GM13976 (cell line): Measurements from ENCODE around the gene STX5.

Experiments used
- DNase-seq: peaks from one replicate; pipeline ENCODE4 v3.0.0; 2012; ENCODE audit warnings: low spot score
- in situ Hi-C: fragments of 300-500 bp; cut with MboI; formaldehyde crosslinking; loops from one replicate; pipeline ENCODE4 v1.12.0; 2022; ENCODE audit warnings: low sequenced_read_pairs, mixed read lengths, inconsistent platforms; ENCODE audit not compliant: unreplicated experiment
- TF ChIP-seq, protein P1 (sequence below): IDR thresholded peaks from 2 replicates; pipeline ENCODE4 v1.5.1; 2012; ENCODE audit warnings: borderline replicate concordance, mild to moderate bottlenecking; ENCODE audit not compliant: insufficient read depth; ENCODE audit errors: extremely low read depth, missing control alignments, control extremely low read depth

The STX5 gene

DNA sequence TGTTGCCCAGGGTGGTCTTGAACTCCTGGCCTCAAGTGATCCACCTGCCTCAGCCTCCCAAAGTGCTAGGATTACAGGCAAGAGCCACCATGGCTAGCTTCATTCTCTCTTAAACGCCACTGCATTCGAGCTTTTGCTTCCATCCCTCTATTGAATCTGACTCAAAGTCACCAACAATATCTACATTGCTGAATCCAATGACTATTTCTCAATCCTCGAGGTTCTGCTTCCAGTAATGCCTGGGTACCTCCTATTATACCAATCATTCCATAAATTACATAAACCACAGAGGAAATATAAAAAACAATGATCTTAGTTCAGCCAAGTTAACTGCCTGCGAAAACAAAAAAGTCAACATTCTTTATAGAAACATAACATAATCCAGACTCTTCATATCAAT lies 14.7 kb downstream of the STX5 start:
- no peak for DNase-seq
- TF ChIP-seq, protein P1, sequence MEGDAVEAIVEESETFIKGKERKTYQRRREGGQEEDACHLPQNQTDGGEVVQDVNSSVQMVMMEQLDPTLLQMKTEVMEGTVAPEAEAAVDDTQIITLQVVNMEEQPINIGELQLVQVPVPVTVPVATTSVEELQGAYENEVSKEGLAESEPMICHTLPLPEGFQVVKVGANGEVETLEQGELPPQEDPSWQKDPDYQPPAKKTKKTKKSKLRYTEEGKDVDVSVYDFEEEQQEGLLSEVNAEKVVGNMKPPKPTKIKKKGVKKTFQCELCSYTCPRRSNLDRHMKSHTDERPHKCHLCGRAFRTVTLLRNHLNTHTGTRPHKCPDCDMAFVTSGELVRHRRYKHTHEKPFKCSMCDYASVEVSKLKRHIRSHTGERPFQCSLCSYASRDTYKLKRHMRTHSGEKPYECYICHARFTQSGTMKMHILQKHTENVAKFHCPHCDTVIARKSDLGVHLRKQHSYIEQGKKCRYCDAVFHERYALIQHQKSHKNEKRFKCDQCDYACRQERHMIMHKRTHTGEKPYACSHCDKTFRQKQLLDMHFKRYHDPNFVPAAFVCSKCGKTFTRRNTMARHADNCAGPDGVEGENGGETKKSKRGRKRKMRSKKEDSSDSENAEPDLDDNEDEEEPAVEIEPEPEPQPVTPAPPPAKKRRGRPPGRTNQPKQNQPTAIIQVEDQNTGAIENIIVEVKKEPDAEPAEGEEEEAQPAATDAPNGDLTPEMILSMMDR = no peak
- in situ Hi-C loops = no loop called here

DNA sequence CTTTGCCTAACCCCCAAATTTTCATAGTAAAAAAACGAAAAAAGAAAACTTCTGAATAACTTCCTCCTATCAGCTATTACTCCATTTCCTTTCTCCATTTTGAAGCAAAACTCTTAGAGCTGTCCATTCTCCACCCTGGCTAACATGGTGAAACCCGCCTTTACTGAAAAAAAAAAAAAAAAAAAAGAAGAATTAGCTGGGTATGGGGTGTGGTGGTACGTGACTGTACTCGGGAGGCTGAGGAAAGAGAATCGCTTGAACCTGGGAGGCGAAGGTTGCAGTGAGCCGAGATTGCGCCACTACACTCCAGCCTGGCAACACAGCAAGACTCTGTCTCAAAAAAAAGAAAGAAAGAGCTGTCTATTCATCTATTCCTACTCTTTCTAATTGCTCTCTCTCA lies 15.3 kb downstream of the STX5 start:
- no peak for DNase-seq
- in situ Hi-C loops = no loop called here
- TF ChIP-seq, protein P1 = no peak

DNA sequence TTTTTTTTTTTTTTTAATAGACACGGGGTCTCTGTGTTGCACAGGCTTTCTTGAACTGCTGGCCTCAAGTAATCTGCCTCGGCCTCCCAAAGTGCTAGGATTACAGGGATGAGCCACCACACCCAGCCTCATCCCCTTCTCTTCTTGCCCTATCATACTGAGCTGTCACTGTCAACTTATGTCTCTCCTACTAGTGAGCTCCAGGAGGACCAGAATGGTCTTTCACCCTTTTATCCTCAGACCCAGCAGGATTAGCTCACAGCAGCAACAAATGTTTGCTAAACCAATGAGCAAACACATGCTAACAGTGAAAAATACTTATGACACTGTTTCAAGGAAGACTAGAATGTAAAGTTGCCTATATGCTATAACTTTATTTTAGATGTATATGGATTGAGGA lies 20.2 kb downstream of the STX5 start:
- DNase-seq = no peak
- in situ Hi-C loops = no loop called here
- TF ChIP-seq, protein P1 = no peak

DNA sequence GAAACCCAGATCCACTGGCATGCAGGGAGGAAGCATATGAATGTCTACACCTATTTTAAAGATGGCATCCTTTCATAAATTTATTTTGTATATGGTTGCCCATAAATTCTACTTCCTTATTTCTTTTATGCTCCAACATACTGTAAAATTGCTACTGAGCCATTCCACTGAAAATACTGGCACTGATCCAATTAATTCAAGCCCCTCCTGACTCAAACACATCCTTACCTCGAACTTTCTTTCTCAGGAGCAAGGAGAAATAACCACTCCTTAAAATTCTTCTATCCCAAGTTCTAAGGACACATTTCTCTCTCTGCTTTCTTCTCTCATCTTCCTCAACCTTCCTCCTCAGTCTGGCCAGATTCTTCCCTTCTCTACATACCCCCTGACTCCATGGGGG lies 21.1 kb downstream of the STX5 start:
- in situ Hi-C loops = no loop called here
- TF ChIP-seq, protein P1 = no peak
- no peak for DNase-seq

DNA sequence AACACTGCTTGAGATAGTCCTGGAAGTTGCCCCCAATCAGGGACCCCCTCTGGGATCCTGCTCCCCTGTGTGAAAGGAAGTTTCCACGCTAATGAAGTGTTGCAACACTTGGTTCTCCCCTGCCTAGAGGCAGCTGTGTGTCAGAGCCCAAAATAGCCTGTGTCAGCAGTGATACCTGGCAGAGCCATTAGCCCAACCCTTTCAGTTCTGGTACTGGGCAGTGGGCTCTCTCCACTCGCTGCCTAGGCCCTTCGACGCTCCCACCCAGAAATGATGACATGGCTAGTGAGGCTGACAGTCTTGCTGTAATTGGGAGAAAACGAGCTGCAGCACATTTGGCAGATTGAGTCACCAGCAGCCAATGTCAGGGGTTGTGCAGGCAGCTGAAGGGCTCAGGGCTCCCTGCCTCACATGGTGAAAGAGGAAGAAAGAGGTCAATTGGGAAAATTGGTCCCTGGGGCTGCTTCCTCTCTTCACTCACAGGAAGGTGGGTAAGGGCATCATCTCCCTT lies 25.2 kb downstream of the STX5 start:
- DNase-seq = no peak
- in situ Hi-C loops = no loop called here
- TF ChIP-seq, protein P1 = no peak

DNA sequence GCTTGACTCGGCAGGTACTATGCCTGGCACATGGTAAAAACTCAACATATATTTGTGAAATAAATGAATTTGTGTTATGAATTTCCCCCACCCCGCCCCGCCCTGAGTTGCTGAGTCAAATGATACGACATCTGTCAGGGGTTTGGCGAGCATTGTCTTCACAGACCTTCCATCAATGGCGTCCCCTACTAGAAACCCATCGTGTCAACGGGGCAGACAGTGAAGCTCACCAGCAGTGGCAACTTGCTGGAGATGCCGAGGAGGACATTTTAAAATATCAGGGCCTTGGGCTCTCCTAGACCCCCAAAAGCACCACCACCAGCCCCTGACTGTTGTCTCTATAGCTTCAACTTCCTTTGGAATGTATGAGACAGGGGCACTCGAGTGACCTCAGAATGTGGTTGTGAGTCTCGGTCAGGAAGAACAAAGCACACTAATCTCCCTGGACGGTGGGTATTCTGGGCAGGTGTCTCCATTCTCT lies 25.9 kb downstream of the STX5 start:
- peak; percentile 43 for DNase-seq
- in situ Hi-C loops = no loop called here
- TF ChIP-seq, protein P1 = no peak
